Activated CD4-positive, alpha-beta T cell treated with anti-CD3 and anti-CD28 coated beads for 48 hours (primary cell): ENCODE results near the gene OSTF1.

Source experiments
- DNase-seq: peaks from one replicate; pipeline ENCODE4 v3.0.0-alpha.2; 2020

OSTF1 gene

GRCh38 chr9:75169623-75170022 lies 81.3 kb downstream of the OSTF1 start:
- no peak for DNase-seq

- no peak for DNase-seq
Observed at GRCh38 chr9:75170898-75171360, 82.6 kb downstream of the OSTF1 start.

GRCh38 chr9:75175395-75175794 lies 87.1 kb downstream of the OSTF1 start:
- DNase-seq: no peak

- no peak for DNase-seq
Observed at GRCh38 chr9:75176037-75176436, 87.7 kb downstream of the OSTF1 start.

GRCh38 chr9:75181750-75182149 lies 93.4 kb downstream of the OSTF1 start:
- no peak for DNase-seq

GRCh38 chr9:75183306-75183705 lies 95.0 kb downstream of the OSTF1 start:
- DNase-seq: no peak

- DNase-seq: no peak
Observed at GRCh38 chr9:75184471-75184870, 96.2 kb downstream of the OSTF1 start.

GRCh38 chr9:75185585-75186170 lies 97.4 kb downstream of the OSTF1 start:
- DNase-seq: peak; percentile 72

GRCh38 chr9:75186767-75187380 lies 98.6 kb downstream of the OSTF1 start:
- no peak for DNase-seq

- no peak for DNase-seq
Observed at GRCh38 chr9:75188756-75189155, 100.4 kb downstream of the OSTF1 start.

GRCh38 chr9:75190762-75191161 lies 102.4 kb downstream of the OSTF1 start:
- DNase-seq: no peak
